ENCODE results near the gene FUCA2.

Gene FUCA2

GRCh38 chr6:143501851-143502250, 9.7 kb downstream of the FUCA2 start:
- Histone ChIP-seq H3K4me1 (ENCODE audit: control insufficient read depth, insufficient read depth, low read length, poor library complexity, severe bottlenecking) (no peaks in the 10 kb centered on the region), H3K27ac (ENCODE audit: low read depth, low read length, severe bottlenecking) (no peak overlapping the region), H3K9me3 (ENCODE audit: control insufficient read depth, low read length) (no peaks in the 10 kb centered on the region), H3K4me3 (ENCODE audit: extremely low read depth, insufficient read depth, low read length, poor library complexity, severe bottlenecking) (no peak overlapping the region), H3K36me3 (ENCODE audit: control insufficient read depth, insufficient read depth, low read length) (peaks cover 68% of the 10 kb centered on the region)
- 100% methylated on average over 1 of the region's 2 CpGs; no CpG with 5 or more reads in 1 of the 2 experiments for WGBS, 2 experiments (ENCODE audit: insufficient coverage in 2 of 2)

- H3K4me3 ChIP-seq (ENCODE audit: extremely low read depth, insufficient read depth, low read length, poor library complexity, severe bottlenecking) = no peak overlapping the region
- peaks cover 62% of the 10 kb centered on the region for H3K36me3 ChIP-seq (ENCODE audit: control insufficient read depth, insufficient read depth, low read length)
- no peak overlapping the region for H3K27ac ChIP-seq (ENCODE audit: low read depth, low read length, severe bottlenecking)
- H3K9me3 ChIP-seq (ENCODE audit: control insufficient read depth, low read length) = no peaks in the 10 kb centered on the region
- no peaks in the 10 kb centered on the region for H3K4me1 ChIP-seq (ENCODE audit: control insufficient read depth, insufficient read depth, low read length, poor library complexity, severe bottlenecking)
- 82 to 86% methylated on average over 3 to 4 of the region's 4 CpGs for WGBS, 2 experiments (ENCODE audit: insufficient coverage in 2 of 2)
Measured at GRCh38 chr6:143498428-143498827, 13.1 kb downstream of the FUCA2 start.

- Histone ChIP-seq H3K36me3 (ENCODE audit: control insufficient read depth, insufficient read depth, low read length) (peaks cover 54% of the 10 kb centered on the region), H3K4me1 (ENCODE audit: control insufficient read depth, insufficient read depth, low read length, poor library complexity, severe bottlenecking) (no peaks in the 10 kb centered on the region), H3K4me3 (ENCODE audit: extremely low read depth, insufficient read depth, low read length, poor library complexity, severe bottlenecking) (no peak overlapping the region), H3K27ac (ENCODE audit: low read depth, low read length, severe bottlenecking) (no peak overlapping the region), H3K9me3 (ENCODE audit: control insufficient read depth, low read length) (no peaks in the 10 kb centered on the region)
- no CpG with 5 or more reads among the region's 1 CpG for WGBS, 2 experiments (ENCODE audit: insufficient coverage in 2 of 2)
Measured at GRCh38 chr6:143496974-143497373, 14.5 kb downstream of the FUCA2 start.

GRCh38 chr6:143490775-143491174, 20.7 kb downstream of the FUCA2 start:
- WGBS, 2 experiments (ENCODE audit: insufficient coverage in 2 of 2) = 94 to 95% methylated on average over 8 of the region's 8 CpGs

GRCh38 chr6:143490244-143490643, 21.3 kb downstream of the FUCA2 start:
- Histone ChIP-seq H3K9me3 (ENCODE audit: control insufficient read depth, low read length) (no peaks in the 10 kb centered on the region), H3K27ac (ENCODE audit: low read depth, low read length, severe bottlenecking) (no peak overlapping the region), H3K4me1 (ENCODE audit: control insufficient read depth, insufficient read depth, low read length, poor library complexity, severe bottlenecking) (no peaks in the 10 kb centered on the region), H3K4me3 (ENCODE audit: extremely low read depth, insufficient read depth, low read length, poor library complexity, severe bottlenecking) (no peak overlapping the region), H3K36me3 (ENCODE audit: control insufficient read depth, insufficient read depth, low read length) (peaks cover 10% of the 10 kb centered on the region)
- no CpG with 5 or more reads among the region's 1 CpG for WGBS, 2 experiments (ENCODE audit: insufficient coverage in 2 of 2)

More at GRCh38 chr6:143490775-143491174, 20.7 kb downstream of the FUCA2 start:
- Histone ChIP-seq H3K36me3 (ENCODE audit: control insufficient read depth, insufficient read depth, low read length) (peaks cover 15% of the 10 kb centered on the region), H3K27ac (ENCODE audit: low read depth, low read length, severe bottlenecking) (no peak overlapping the region), H3K4me3 (ENCODE audit: extremely low read depth, insufficient read depth, low read length, poor library complexity, severe bottlenecking) (no peak overlapping the region), H3K9me3 (ENCODE audit: control insufficient read depth, low read length) (no peaks in the 10 kb centered on the region), H3K4me1 (ENCODE audit: control insufficient read depth, insufficient read depth, low read length, poor library complexity, severe bottlenecking) (no peaks in the 10 kb centered on the region)

- H3K36me3 ChIP-seq (ENCODE audit: control insufficient read depth, insufficient read depth, low read length) = no peaks in the 10 kb centered on the region
- H3K27ac ChIP-seq (ENCODE audit: low read depth, low read length, severe bottlenecking) = no peak overlapping the region
- 86 to 100% methylated on average over 1 of the region's 3 CpGs for WGBS, 2 experiments (ENCODE audit: insufficient coverage in 2 of 2)
- H3K9me3 ChIP-seq (ENCODE audit: control insufficient read depth, low read length) = no peaks in the 10 kb centered on the region
- H3K4me3 ChIP-seq (ENCODE audit: extremely low read depth, insufficient read depth, low read length, poor library complexity, severe bottlenecking) = no peak overlapping the region
- H3K4me1 ChIP-seq (ENCODE audit: control insufficient read depth, insufficient read depth, low read length, poor library complexity, severe bottlenecking) = no peaks in the 10 kb centered on the region
Measured at GRCh38 chr6:143486752-143487151, 24.8 kb downstream of the FUCA2 start.

GRCh38 chr6:143485967-143486366, 25.6 kb downstream of the FUCA2 start:
- Histone ChIP-seq H3K4me3 (ENCODE audit: extremely low read depth, insufficient read depth, low read length, poor library complexity, severe bottlenecking) (no peak overlapping the region), H3K36me3 (ENCODE audit: control insufficient read depth, insufficient read depth, low read length) (no peaks in the 10 kb centered on the region), H3K4me1 (ENCODE audit: control insufficient read depth, insufficient read depth, low read length, poor library complexity, severe bottlenecking) (no peaks in the 10 kb centered on the region), H3K9me3 (ENCODE audit: control insufficient read depth, low read length) (no peaks in the 10 kb centered on the region), H3K27ac (ENCODE audit: low read depth, low read length, severe bottlenecking) (no peak overlapping the region)
- 93 to 100% methylated on average over 2 of the region's 2 CpGs for WGBS, 2 experiments (ENCODE audit: insufficient coverage in 2 of 2)

- Histone ChIP-seq H3K9me3 (ENCODE audit: control insufficient read depth, low read length) (no peaks in the 10 kb centered on the region), H3K4me3 (ENCODE audit: extremely low read depth, insufficient read depth, low read length, poor library complexity, severe bottlenecking) (no peak overlapping the region)
- no CpG with 5 or more reads among the region's 2 CpGs for WGBS, 2 experiments (ENCODE audit: insufficient coverage in 2 of 2)
Measured at GRCh38 chr6:143482593-143482992, 28.9 kb downstream of the FUCA2 start.

GRCh38 chr6:143478479-143479062, 32.9 kb downstream of the FUCA2 start:
- no peak overlapping the region for H3K27ac ChIP-seq (ENCODE audit: low read depth, low read length, severe bottlenecking)
- no peaks in the 10 kb centered on the region for H3K9me3 ChIP-seq (ENCODE audit: control insufficient read depth, low read length)
- no CpG with 5 or more reads among the region's 3 CpGs for WGBS, 2 experiments (ENCODE audit: insufficient coverage in 2 of 2)
- no peaks in the 10 kb centered on the region for H3K4me1 ChIP-seq (ENCODE audit: control insufficient read depth, insufficient read depth, low read length, poor library complexity, severe bottlenecking)
- peaks cover 28% of the 10 kb centered on the region for H3K36me3 ChIP-seq (ENCODE audit: control insufficient read depth, insufficient read depth, low read length)
- H3K4me3 ChIP-seq (ENCODE audit: extremely low read depth, insufficient read depth, low read length, poor library complexity, severe bottlenecking) = no peak overlapping the region

More at GRCh38 chr6:143482593-143482992, 28.9 kb downstream of the FUCA2 start:
- Histone ChIP-seq H3K36me3 (ENCODE audit: control insufficient read depth, insufficient read depth, low read length) (peaks cover 10% of the 10 kb centered on the region), H3K4me1 (ENCODE audit: control insufficient read depth, insufficient read depth, low read length, poor library complexity, severe bottlenecking) (no peaks in the 10 kb centered on the region), H3K27ac (ENCODE audit: low read depth, low read length, severe bottlenecking) (no peak overlapping the region)

- H3K27ac ChIP-seq (ENCODE audit: low read depth, low read length, severe bottlenecking) = no peak overlapping the region
- WGBS, 2 experiments (ENCODE audit: insufficient coverage in 2 of 2) = 75 to 80% methylated on average over 1 of the region's 1 CpG
Measured at GRCh38 chr6:143476545-143476944, 35.0 kb downstream of the FUCA2 start.

GRCh38 chr6:143471822-143472221, 39.7 kb downstream of the FUCA2 start:
- Histone ChIP-seq H3K4me3 (ENCODE audit: extremely low read depth, insufficient read depth, low read length, poor library complexity, severe bottlenecking) (no peak overlapping the region), H3K27ac (ENCODE audit: low read depth, low read length, severe bottlenecking) (no peak overlapping the region), H3K36me3 (ENCODE audit: control insufficient read depth, insufficient read depth, low read length) (peaks cover 22% of the 10 kb centered on the region), H3K4me1 (ENCODE audit: control insufficient read depth, insufficient read depth, low read length, poor library complexity, severe bottlenecking) (no peaks in the 10 kb centered on the region), H3K9me3 (ENCODE audit: control insufficient read depth, low read length) (no peaks in the 10 kb centered on the region)
- WGBS, 2 experiments (ENCODE audit: insufficient coverage in 2 of 2) = 100% methylated on average over 1 of the region's 1 CpG; no CpG with 5 or more reads in 1 of the 2 experiments

More at GRCh38 chr6:143476545-143476944, 35.0 kb downstream of the FUCA2 start:
- no peaks in the 10 kb centered on the region for H3K9me3 ChIP-seq (ENCODE audit: control insufficient read depth, low read length)
- no peak overlapping the region for H3K4me3 ChIP-seq (ENCODE audit: extremely low read depth, insufficient read depth, low read length, poor library complexity, severe bottlenecking)
- no peaks in the 10 kb centered on the region for H3K4me1 ChIP-seq (ENCODE audit: control insufficient read depth, insufficient read depth, low read length, poor library complexity, severe bottlenecking)
- peaks cover 36% of the 10 kb centered on the region for H3K36me3 ChIP-seq (ENCODE audit: control insufficient read depth, insufficient read depth, low read length)
